GM19025 (cell line): ENCODE measurements around the gene ITGB4.

Source experiments
- ATAC-seq: cut with Tn5 transposase; IDR thresholded peaks from one replicate; pipeline ENCODE4 v1.9.1; 2021; ENCODE audit warnings: mild to moderate bottlenecking, low read depth, moderate library complexity; ENCODE audit not compliant: unreplicated experiment

ITGB4 gene

GRCh38 chr17:75720656-75721462, at the start of gene ITGB4:
ITGB4 (plus strand) TSS chr17:75721459; CDS start chr17:75724704, 3,245 bp downstream.
- no peak for ATAC-seq

GRCh38 chr17:75672011-75672410, 49.2 kb upstream of the ITGB4 start:
- no peak for ATAC-seq

GRCh38 chr17:75673487-75673886, 47.8 kb upstream of the ITGB4 start:
- no peak for ATAC-seq

- ATAC-seq = no peak
Measured at GRCh38 chr17:75676461-75676860, 44.8 kb upstream of the ITGB4 start.

GRCh38 chr17:75679706-75680211, 41.5 kb upstream of the ITGB4 start:
- no peak for ATAC-seq

GRCh38 chr17:75680431-75680830, 40.8 kb upstream of the ITGB4 start:
- ATAC-seq = no peak

GRCh38 chr17:75681289-75681688, 40.0 kb upstream of the ITGB4 start:
- ATAC-seq = no peak

GRCh38 chr17:75683583-75683982, 37.7 kb upstream of the ITGB4 start:
- no peak for ATAC-seq

- ATAC-seq = no peak
Measured at GRCh38 chr17:75684249-75684648, 37.0 kb upstream of the ITGB4 start.

GRCh38 chr17:75684924-75685323, 36.3 kb upstream of the ITGB4 start:
- no peak for ATAC-seq

- no peak for ATAC-seq
Measured at GRCh38 chr17:75685499-75685898, 35.8 kb upstream of the ITGB4 start.

GRCh38 chr17:75688209-75688825, 32.9 kb upstream of the ITGB4 start:
- ATAC-seq = no peak

GRCh38 chr17:75689441-75689873, 31.8 kb upstream of the ITGB4 start:
- ATAC-seq = no peak

GRCh38 chr17:75691371-75691791, 29.9 kb upstream of the ITGB4 start:
- ATAC-seq = no peak

- no peak for ATAC-seq
Measured at GRCh38 chr17:75691801-75692626, 29.2 kb upstream of the ITGB4 start.

- no peak for ATAC-seq
Measured at GRCh38 chr17:75692976-75693375, 28.3 kb upstream of the ITGB4 start.

- no peak for ATAC-seq
Measured at GRCh38 chr17:75693500-75694481, 27.5 kb upstream of the ITGB4 start.

GRCh38 chr17:75694536-75694935, 26.7 kb upstream of the ITGB4 start:
- no peak for ATAC-seq

- no peak for ATAC-seq
Measured at GRCh38 chr17:75695141-75695829, 26.0 kb upstream of the ITGB4 start.
